M059J (cell line): ENCODE data around the gene RELA. TPM values are rescaled to one million over a fixed set of nuclear protein-coding genes. Genes with fewer than 3 reads are reported as not detected.

Experiments used
- DNase-seq: peaks from one replicate; pipeline ENCODE4 v3.0.0-alpha.2; 2012; ENCODE audit warnings: low read depth
- total RNA-seq: library from RNA; depleted of rRNA; stranded (reverse); fragments of >200 nt; shearing (Covaris generic); gene quantifications from 2 replicates; pipeline ENCODE4 v1.2.3, GENCODE V29; 2014; rRNA removed

The RELA gene
- total RNA-seq, 1 experiment from 2014 or later = 49.1 TPM

DNA sequence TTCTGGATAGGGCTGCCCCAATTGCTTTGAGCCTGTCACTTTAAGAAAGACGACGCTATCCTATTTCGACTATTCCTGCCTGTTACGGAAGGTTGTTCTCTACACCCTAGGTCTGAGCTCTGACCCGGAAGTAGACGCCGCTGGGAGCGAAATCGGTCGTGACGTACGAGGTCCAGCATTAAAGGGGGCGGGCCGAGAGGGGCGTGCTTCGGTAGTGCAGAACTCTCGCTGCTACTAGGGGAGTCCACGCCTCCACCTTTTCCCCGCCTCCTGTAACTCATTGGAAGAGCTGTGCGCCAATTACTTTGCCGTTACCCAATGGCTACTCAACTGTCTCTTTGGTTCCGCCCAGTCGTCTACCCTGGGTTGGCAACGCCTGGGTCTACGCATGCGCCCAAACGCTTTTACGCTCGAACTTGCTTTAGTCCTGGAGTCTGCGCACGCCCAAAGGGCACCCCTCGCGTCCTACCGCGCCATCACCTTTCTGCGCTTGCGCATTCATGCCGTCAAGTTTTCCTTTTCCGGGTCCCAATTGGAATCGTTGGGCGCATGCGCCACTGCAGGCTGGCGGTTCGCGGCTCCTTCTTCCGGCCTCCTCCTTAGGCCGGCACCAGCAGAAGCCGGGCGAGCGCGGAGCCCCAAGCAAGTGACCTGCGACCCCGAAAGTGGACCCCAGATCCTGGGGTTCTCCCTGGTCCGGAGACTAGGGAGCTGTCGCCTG is 47.3 kb downstream of the RELA start, which contains the start of gene PCNX3:
TSS of gene PCNX3 (plus strand) at position 548 of the 721 bp plus-strand sequence. CDS start 536 bp downstream, outside the sequence.
- peak; percentile 100 for DNase-seq

DNA sequence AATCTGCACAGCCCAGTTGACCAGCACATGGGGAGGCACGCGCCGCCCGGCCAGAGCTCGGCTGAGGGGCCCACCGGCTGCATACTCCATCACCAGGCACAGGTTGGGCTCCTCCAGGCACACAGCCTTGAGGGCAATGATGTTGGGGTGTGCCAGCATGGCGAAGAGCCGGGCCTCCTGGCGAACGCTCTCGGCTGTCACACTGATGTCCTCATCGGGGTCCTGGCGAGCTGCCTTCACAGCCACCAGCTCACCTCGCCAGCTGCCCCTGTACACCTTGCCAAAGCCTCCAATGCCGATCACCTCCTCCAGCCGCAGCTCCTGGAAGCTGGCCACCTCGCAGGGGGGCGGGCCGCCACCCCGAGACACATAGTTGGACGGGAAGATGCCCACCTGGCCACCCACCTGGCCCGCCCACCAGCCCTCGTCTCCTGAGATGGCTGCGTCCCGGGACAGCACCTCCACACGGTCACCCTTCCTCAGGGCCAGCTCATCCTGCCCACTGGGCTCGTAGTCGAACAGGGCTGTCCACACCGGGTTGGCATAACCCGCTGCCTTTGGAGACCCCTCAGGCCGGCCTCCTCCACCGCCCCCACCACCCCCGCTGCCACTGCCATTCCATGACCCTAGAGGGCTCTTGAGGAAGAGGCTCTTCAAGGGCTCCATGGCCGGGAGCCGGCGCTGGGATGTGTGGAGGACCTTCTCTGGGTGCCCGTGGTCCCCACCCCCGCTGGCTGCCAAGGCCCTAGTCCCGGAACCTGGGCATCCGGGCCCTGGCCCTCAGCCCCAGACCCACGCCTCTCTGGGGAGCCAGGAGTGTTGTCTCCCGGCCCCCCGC is 49.4 kb downstream of the RELA start:
- no peak for DNase-seq

DNA sequence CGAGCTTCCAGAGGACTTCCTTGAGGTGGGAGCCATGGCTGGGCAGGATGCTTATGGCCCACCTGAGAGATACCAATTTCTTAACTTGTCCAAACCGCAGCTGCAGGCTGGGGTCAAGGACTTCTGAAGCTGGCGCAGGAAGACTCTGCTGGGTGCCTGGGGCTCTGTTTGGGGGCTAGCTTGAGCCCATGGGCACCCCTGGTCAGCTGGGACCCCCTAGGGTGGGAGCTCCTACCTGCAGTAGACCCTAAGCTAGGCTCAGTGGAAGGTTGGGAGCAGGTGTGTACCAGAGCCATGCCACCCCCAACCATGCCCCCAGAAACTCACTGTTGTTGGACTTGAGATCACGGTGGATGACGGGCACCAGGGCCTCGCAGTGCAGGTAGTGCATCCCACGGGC is 50.0 kb downstream of the RELA start:
- DNase-seq = no peak

DNA sequence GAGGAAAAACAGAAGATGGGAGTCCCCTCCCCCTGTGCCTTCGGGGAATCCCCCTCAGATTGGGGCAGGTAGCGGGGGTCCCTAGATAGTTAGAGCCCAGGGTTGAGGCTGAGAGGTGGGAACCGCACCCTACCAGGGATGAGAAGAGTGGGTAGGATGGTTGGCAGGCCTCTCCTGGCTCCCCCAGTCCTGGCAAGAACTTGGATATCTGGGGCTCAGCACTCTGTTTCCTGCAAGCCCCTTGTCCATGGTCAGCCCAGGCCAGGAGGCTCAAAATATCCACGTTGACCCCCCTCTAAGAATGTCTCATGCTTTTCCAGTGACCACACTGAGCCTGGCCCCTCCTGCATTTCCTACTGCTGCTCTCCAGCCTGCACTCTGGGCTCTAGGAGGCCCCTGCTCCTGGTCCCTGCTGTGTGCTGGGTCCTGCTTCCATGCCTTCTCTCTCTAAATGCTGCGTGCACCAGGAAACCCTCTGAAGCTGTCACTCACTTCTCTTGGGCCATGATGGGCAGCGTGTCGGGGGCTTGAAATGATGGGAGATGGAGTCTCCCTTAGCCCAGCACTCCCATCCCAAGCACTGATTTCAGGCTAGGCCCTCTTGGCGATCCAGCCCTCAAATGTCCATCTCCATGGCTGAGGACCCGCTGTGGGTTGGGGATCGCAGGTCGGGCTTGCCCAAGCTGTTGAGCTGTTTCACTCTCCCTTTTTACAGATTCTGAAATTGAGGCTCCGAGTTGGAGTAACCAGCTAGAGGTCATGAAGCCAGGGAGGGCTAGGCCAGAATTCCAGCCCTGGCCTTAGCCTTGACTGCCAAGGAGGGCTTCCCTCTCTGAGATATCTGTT is 50.7 kb downstream of the RELA start:
- DNase-seq = no peak

DNA sequence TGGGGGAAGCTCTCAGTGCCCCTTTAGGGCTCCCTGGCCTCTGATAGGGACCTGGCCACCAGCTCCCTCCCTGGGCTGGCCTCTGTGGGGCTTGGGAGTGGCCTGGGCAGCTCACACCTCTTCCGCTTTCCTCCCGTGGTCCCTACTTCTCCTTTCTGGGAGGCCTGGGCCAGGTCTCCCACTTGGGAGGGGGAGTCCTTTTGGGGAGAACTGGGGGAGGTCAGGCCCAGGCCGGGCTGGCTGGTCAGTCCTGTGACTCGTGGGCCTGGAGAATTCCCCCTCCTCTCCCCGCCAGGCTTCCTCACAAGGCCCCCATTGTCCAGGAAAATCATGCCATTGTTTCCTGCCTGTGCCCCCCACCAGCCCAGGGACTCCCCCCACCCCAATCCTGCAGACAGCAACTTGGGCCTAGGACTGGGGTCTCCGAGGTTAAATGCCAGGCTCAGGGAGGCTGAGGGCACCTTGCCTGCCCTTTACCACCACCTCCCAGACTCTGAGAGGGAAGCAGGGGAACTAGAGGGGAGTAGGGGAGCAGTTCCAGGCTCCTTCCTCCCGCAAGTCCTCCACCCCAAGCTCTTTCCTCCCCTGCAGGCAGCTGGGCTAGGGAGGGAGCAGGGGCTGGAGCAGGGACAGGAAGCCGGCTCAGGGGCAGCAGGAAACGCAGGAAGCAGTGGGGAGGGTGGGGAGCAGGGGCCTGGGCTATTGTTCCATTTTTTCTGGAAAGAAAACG is 51.5 kb downstream of the RELA start:
- no peak for DNase-seq

DNA sequence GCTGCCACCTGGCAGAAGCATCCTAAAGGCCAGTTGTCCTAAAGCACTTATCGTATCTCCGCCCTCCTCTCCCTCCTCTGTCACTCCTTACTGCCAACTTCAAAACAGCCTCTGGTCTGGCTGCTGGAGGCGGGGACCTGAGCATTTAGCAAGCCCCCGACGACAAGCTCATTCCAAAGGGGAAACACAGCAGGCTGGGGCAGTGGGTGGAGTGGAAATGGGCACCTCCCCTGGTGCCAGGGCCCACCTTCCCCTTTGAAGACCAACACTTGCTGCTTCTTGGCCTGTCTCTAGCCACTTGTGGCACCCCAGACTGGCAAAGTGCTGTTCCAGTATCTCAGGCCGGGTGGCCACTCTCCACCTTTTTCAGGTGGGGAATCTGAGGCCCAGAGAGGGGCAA is 52.3 kb downstream of the RELA start:
- DNase-seq = no peak

DNA sequence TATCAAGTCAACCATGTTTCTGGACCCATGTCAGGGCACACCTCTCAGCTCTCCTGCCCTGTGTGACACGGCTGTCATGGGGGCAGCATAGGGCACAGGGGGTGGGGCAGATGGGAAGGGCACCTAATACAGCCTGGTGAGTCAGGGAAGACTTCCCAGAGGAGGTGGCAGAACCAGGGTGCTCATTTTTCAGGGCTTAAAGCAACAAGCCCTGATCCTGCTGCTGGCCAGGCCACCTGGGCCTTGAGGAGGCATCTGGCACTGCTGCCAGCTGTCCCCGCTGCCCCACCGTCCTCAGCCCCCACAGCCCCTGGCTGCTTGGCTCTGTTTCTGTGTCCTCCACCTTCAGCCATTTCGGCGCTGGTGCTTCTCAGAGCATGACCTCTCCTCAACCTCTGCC is 53.1 kb downstream of the RELA start:
- no peak for DNase-seq

DNA sequence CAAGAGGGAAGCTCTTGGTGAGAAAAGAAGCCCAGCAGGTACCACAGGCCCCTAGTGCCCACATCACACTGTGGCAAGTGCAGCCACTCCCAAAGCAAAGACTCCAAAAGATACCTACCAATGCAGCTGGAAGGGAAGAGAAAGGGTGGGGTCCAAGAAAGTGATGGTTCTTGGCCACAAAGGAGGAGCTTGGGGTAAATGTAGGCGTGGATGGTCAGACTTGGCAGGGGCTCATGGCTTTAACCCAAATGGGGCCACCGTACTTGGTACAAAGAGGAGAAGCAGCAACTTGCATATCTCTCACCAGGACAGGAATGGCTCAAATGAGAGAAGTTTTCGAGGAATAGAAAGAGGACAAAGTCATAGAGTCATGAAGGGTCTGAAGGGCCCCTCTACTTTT is 53.5 kb downstream of the RELA start:
- no peak for DNase-seq

DNA sequence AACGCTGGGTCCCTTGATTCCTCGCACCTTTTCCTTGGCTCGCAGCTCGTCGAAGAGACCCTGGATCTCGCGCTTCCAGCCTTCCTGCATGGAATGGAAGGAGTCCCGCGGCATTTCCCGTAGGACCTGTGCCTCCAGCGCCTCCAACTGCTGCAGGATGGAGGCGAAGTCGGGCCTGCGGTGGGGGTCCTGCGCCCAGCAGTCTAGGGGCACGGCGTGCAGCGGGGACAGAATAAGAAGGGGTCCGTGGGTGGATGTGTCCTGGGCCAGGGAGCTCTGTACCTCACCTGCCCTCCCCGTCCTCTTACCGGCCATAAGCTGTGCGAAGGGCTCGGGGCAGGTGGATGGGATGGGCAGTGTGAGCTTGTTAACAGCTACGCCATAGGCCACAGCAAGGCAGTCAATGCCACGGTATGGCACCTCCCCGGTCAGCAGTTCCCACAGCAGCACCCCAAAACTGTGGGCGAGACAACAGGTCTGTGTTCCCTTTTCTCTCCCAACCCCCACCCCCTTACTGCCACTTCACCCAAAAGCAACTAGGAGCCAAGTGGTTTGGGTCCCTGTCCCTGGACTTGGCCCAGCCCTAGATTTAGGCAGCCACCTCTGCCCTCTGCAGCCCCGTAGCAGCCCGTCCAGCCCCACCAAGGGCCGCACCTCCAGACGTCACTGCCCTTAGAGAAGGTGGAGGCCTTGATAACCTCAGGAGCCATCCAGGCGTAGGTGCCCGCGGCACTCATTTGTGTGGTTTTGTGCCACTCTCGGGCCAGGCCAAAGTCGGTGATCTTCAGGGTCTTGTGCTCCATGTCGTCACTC is 54.9 kb downstream of the RELA start:
- DNase-seq = no peak

DNA sequence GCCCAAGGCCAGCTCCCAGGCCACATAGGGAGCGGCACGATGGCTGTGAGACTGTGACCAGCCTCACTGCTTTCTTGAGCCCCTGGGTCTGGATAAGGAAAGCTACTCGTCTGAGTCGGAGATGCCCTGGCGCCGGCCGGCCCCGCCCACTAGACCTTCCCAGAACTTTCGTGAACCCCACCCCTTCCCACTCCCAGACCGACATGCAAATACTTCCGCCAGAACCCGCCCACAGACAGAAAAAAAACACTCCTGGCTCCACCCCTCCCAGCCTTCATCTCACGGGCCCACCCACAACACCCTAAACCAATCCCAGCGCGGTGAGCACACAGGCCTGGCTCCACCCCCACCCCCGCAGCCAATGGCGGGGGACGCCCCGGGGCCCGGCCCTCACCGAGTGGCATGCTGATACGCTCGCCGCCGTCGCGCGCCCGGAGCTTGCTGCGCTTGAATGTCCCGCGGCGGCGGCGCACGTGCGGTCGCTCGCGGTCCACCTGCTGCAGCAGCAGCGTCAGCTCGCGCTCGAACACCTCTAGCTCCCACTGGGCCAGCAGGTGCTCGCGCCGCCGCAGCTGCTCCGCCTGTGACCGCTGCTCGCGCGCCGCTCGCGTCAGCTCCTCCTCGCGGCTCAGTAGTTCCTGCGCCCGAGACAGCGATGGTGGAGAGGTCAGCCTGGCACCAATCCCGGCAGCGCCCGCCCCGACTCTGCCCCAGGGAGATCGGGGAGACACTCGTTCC is 55.7 kb downstream of the RELA start:
- DNase-seq = no peak

DNA sequence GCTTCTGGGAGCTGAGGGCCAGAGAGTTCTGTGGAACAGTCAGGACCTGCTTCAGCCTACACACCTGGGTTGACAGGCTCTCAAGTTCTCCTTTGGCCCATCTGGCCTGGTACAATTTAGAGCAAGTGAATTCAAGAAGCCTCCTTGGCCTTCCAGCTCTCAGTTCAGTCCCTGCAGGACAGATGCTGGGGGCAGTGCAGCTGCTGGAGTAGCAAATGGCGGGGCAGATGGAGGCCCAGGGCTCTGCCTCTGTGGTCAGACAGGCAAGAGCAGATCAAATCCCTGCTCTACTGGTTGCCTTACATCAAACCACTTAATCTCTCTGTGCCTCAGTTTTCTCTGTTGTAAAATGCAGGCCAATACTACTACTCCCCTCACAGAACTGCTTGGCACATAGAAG is 58.5 kb downstream of the RELA start:
- DNase-seq = no peak

Other genes with a start within 250 kb of the RELA start
- 3.9 and 6.5 TPM in 2 replicates for gene NEAT1, start 240.1 kb downstream of the RELA start, total RNA-seq
- 370 and 608 TPM in 2 replicates for gene MALAT1, start 163.9 kb downstream of the RELA start, total RNA-seq
- 59.7 and 96.5 TPM in 2 replicates for gene SCYL1, start 137.8 kb downstream of the RELA start, total RNA-seq
- gene LTBP3, start 104.6 kb downstream of the RELA start, total RNA-seq = 15.1 and 27.3 TPM in 2 replicates
- 106 and 116 TPM in 2 replicates for gene ZNRD2, start 92.4 kb downstream of the RELA start, total RNA-seq
- gene FAM89B, start 90.4 kb downstream of the RELA start, total RNA-seq = 35.4 and 40.0 TPM in 2 replicates
- 2.0 and 9.3 TPM in 2 replicates for gene EHBP1L1, start 86.9 kb downstream of the RELA start, total RNA-seq
- gene KCNK7, start 67.1 kb downstream of the RELA start, total RNA-seq = 0.52 TPM in 1 of 2 replicates, not detected in the other
- 16.0 and 27.1 TPM in 2 replicates for gene MAP3K11, start 48.7 kb downstream of the RELA start, total RNA-seq
- 16.5 and 26.0 TPM in 2 replicates for gene PCNX3, start 47.1 kb downstream of the RELA start, total RNA-seq
- gene SIPA1, start 24.8 kb downstream of the RELA start, total RNA-seq = 8.7 and 22.7 TPM in 2 replicates
- 21.6 and 37.8 TPM in 2 replicates for gene KAT5, start 49.3 kb upstream of the RELA start, total RNA-seq
- 45.0 and 48.2 TPM in 2 replicates for gene RNASEH2C, start 57.9 kb upstream of the RELA start, total RNA-seq
- gene AP5B1, start 118.1 kb upstream of the RELA start, total RNA-seq = 5.9 and 13.0 TPM in 2 replicates
- gene OVOL1, start 124.1 kb upstream of the RELA start, total RNA-seq = not detected in 2 replicates
- gene SNX32, start 171.0 kb upstream of the RELA start, total RNA-seq = 0.12 TPM in 1 of 2 replicates, not detected in the other
- gene CFL1, start 195.3 kb upstream of the RELA start, total RNA-seq = 1,801 and 2,276 TPM in 2 replicates
- gene MUS81, start 197.5 kb upstream of the RELA start, total RNA-seq = 22.7 and 42.4 TPM in 2 replicates
- 14.4 and 25.3 TPM in 2 replicates for gene EFEMP2, start 209.9 kb upstream of the RELA start, total RNA-seq
- gene CTSW, start 216.9 kb upstream of the RELA start, total RNA-seq = 0.49 and 1.5 TPM in 2 replicates
- 149 and 165 TPM in 2 replicates for gene FIBP, start 225.6 kb upstream of the RELA start, total RNA-seq
- 57.1 and 95.3 TPM in 2 replicates for gene CCDC85B, start 227.8 kb upstream of the RELA start, total RNA-seq
- 253 and 286 TPM in 2 replicates for gene FOSL1, start 237.5 kb upstream of the RELA start, total RNA-seq